ENCODE results near the gene UBN1.
A peak's percentile ranks its signal among the peaks of the same experiment; 100 is the strongest.

UBN1 gene

DNA sequence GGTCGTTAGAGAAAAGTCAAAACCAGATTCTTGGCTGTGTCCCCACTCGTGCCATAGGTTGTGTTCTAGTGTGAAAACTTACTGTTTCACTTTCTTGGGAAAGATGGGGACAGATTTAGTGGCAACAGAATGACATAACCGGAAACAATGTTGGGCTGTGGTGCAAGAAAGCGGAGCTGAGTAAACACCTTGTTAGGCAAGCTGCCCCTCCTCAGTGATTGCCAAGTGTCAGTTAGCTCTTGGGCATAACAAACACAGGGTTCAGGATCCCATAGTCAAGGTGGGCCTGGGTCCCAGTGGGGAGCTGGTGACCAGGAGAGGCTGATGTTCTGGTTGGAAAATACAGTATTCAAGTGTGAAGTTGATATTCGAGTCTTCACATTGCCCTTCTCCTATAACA is 15.4 kb downstream of the UBN1 start:
- TF ChIP-seq ZNF274 (IDR thresholded peaks at IDR 0.05; ENCODE audit: low read depth, low read length), result no peak
- no peak overlapping the region for H3K4me3 ChIP-seq (ENCODE audit: low read length)

DNA sequence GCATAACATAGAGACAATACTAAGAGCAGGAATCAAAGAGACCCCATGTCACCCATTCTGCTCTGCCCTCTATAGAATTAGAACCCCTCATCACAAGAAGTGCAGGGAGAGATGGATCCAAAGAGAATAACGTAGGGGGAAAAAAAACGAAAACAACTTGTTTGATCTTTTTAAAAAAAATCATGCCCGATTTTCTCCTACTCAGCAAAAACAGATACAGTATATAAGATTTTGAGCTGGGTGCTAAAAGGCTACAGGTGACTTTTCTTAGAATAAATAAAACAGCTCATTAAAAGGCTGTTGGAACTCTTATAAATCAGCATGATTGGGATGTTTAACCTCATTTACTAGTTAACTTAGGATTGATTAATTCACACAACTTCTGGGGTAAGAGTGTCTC is 17.4 kb downstream of the UBN1 start:
- H3K4me3 ChIP-seq (ENCODE audit: low read length), result no peak overlapping the region

DNA sequence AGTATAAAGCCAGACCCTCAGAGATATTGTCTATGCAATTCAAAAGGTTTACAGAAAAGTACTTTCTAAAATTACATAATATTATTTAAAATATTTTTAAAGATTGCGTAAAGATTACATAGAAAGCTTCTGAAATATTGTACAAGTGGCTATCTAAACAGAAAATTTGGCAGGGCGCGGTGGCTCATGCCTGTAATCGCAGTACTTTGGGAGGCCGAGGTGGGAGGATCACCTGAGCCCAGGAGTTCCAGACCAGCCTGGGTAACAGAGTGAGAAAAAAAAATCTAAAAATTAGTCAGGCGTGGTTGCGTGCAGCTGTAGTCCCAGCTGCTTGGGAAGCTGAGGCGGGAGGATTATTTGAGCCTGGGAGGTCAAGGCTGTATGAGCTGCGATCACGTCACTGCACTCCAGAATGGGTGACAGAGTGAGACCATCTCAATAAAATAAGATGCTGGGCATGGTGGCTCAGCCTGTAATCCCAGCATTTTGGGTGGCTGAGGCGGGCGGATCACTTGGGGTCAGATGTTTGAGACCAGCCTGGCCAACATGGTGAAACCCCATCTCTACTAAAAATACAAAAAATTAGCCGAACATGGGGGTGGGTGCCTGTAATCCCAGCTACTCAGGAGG is 18.1 kb downstream of the UBN1 start:
- H3K4me3 ChIP-seq (ENCODE audit: low read length), result no peak overlapping the region
- no peak for TF ChIP-seq ZNF274 (IDR thresholded peaks at IDR 0.05; ENCODE audit: low read depth, low read length)

More for the DNA sequence above, 17.4 kb downstream of the UBN1 start:
- no peak for TF ChIP-seq ZNF274 (IDR thresholded peaks at IDR 0.05; ENCODE audit: low read depth, low read length)

DNA sequence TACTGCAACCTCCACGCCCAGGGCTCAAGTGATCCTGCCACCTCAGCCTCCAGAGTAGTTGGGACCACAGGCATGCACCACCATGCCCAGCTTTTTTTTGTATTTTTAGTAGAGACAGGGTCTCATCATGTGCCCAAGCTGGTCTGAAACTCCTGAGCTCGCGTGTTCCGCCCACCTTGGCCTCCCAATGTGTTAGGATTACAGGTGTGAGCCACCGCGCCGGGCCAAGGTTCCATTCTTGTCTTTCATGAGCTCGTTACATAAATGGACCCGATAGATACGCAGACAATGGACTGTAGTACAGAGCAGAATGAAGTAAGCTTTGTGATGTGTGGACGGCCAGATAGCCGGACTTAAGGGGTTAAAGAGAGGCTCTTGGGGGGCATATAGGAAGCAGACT is 19.3 kb downstream of the UBN1 start:
- H3K4me3 ChIP-seq (ENCODE audit: low read length), result no peak overlapping the region
- no peak for TF ChIP-seq ZNF274 (IDR thresholded peaks at IDR 0.05; ENCODE audit: low read depth, low read length)

DNA sequence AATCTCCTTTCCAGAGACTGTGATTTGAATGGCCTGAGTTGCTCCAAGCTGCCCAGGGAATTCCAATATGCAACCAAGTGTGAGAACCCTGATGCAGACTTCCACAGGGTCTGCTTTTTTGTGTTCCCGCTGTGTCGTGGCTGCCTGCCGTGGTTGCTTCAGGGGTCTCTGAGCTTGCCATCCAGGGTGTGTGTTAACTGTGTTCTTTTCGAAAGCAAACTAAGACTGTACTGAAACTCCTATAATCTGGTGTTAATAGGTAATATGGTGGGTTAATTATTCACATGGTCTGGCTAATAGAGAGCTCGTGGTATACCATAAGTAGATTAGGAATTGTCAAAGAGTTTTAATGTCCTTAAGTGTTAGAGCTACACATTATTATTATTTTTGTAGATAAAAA is 20.7 kb downstream of the UBN1 start:
- peak overlapping the region; percentile 32; the same call in 1 of the 2 replicates for H3K4me3 ChIP-seq (ENCODE audit: low read length)
- no peak for TF ChIP-seq ZNF274 (IDR thresholded peaks at IDR 0.05; ENCODE audit: low read depth, low read length)

DNA sequence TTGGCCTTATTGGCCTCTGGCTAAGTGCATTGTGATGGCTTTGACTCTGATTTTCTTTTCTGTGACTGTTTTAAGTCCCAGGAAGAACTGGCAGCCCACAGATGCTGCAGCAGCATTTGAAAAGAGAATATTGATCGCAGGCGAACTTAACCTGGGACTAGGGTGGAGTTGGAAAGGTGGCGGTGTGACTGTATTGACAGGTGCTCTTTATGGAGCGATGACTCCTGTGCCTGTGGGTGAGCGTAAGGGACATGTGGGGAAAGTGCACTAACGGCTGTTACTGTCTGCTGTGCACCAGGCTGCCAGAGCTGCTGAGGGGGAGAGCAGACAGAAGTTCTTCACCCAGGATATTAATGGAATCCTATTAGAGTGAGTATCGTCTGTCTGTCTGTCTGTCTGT is 21.3 kb downstream of the UBN1 start:
- no peak for TF ChIP-seq ZNF274 (IDR thresholded peaks at IDR 0.05; ENCODE audit: low read depth, low read length)
- no peak overlapping the region; the same call in 1 of the 2 replicates for H3K4me3 ChIP-seq (ENCODE audit: low read length)

DNA sequence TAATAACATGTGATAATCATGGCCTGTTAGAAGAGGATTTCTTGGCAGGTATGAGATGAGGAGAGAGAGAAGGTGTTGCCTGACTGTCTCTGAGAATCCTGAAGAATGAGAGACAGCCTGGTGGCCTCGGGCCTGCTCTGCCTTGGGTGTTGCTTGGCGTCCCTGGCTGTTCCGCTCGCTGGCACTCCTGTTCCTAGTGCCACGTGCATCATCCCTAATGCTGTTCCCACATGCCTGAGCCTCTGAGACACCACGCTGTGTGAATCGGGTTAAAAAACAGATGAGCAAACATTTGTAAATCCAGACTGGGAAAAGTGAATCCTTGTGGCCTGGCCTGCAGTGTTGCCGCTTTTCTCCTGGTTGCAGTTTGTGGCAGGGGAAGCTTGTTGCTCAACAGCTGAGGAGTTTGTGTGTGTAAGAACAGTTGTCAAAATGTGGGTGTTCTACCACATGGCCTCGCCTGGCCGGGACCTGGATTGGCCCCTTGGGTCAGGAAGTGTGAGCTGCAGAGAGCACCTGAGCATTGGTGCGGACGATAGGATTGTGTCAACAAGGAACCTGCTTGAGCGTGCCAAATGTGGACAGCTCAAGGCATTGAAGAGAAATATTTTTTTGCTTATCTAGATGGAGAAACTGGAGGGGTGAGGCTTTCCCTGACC is 22.0 kb downstream of the UBN1 start:
- TF ChIP-seq ZNF274 (IDR thresholded peaks at IDR 0.05; ENCODE audit: low read depth, low read length), result no peak
- H3K4me3 ChIP-seq (ENCODE audit: low read length), result no peak overlapping the region

DNA sequence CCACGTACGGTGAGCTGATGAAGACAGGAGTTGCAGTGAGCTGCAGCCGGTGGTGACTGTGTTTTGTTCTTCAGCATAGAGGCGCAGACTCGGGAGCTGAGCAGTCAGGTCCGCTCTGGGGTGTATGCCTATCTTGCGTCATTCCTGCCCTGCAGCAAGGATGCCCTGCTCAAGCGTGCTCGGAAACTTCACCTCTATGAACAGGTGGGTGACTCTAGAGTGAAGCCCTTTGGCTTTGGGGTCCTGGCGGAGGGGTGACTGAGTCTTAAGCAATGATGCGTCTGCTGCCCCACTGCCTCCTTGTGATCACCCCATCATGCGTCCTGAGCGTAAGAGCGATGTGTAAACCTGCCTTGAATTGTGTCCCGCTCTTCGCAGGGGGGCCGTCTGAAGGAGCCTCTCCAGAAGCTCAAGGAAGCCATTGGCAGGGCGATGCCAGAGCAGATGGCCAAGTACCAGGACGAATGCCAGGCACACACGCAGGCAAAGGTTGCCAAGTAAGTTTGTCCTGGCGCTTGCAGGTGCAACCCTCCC is 22.9 kb downstream of the UBN1 start:
- TF ChIP-seq ZNF274 (IDR thresholded peaks at IDR 0.05; ENCODE audit: low read depth, low read length), result no peak
- no peak overlapping the region for H3K4me3 ChIP-seq (ENCODE audit: low read length)

DNA sequence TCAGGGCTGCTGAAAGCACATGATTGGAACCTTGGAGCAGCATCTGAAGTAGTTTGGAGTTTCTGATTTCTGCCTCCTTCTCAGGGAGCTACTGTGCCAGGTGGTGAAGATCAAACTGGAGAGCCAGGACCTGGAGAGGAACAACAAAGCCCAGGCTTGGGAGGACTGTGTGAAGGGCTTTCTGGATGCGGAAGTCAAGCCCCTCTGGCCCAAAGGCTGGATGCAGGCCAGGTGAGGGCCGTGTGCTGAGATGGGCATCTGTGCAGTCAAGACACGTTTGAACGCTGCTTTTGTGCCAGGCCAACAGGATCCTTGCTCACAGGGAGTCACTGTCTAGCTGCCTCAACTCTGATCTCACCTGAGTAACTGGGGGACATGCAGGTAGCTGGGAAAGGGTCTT is 23.8 kb downstream of the UBN1 start:
- no peak overlapping the region for H3K4me3 ChIP-seq (ENCODE audit: low read length)
- no peak for TF ChIP-seq ZNF274 (IDR thresholded peaks at IDR 0.05; ENCODE audit: low read depth, low read length)

DNA sequence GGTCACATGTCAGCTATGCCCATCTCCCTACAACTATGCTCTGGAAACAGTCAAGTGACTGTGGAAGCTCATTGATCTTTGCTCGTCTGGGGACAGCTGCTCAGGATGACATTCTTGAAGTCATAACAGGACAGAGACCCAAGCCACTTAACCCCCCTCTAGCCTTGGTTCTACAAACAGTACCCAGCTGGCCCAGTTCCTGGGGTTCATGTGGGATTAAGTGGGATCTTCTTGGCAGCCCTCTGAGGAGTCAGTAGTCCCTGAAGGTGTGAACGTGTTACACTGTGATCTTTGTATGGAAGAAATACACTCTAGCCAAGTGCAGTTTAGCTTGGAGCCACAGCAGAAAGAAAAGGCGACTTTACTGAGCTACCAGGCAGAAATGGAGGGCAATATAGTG is 25.8 kb downstream of the UBN1 start:
- no peak overlapping the region for H3K4me3 ChIP-seq (ENCODE audit: low read length)
- no peak for TF ChIP-seq ZNF274 (IDR thresholded peaks at IDR 0.05; ENCODE audit: low read depth, low read length)

DNA sequence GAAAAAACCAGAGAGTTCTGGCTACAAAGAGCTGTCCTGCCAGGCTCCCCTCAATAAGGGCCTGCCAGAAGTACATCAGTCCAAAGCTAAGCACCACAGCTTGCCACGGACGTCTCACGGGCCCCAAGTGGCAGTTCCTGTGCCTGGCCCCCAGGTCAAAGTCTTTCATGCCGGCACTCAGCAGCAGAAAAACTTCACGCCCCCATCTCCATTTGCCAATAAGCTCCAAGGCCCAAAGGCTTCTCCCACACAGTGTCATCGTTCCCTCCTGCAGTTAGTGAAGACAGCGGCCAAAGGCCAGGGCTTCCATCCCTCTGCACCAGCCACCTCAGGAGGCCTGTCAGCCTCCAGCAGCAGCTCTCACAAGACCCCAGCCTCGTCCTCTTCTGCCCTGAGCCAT is 27.4 kb downstream of the UBN1 start:
- no peak for TF ChIP-seq ZNF274 (IDR thresholded peaks at IDR 0.05; ENCODE audit: low read depth, low read length)
- no peak overlapping the region for H3K4me3 ChIP-seq (ENCODE audit: low read length)

DNA sequence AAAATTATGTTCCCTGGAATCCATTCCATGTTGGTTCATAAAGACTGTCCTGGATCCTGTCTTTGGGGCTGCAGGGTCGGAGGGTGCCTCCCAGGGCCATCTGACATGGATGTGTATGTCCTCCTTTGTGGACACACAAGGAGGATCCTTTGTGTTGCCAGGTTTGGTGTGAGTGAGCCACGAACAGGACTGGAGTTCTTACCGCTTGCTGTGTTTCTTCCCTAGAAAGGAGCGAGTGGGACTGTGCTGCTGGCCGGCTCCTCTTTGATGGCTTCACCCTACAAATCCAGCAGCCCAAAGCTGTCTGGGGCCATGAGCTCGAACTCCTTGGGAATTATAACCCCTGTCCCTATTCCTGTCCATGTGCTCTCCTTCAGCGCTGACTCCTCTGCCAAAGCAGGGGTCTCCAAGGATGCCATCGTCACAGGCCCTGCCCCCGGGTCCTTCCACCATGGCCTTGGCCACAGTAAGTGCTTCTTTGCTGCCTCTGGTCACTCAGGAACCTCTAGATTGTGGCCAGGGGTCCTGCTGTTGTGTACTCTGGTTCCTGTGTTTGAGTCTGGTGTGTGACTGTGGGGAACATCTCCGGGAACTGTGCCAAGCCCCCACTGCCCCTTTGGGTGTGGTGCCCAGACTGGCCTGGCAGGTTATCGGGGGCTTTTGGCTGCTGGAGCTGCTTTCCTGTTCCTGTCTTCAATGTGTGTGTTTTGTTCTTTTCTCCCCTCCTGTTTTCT is 29.5 kb downstream of the UBN1 start:
- no peak for TF ChIP-seq ZNF274 (IDR thresholded peaks at IDR 0.05; ENCODE audit: low read depth, low read length)
- no peak overlapping the region for H3K4me3 ChIP-seq (ENCODE audit: low read length)

DNA sequence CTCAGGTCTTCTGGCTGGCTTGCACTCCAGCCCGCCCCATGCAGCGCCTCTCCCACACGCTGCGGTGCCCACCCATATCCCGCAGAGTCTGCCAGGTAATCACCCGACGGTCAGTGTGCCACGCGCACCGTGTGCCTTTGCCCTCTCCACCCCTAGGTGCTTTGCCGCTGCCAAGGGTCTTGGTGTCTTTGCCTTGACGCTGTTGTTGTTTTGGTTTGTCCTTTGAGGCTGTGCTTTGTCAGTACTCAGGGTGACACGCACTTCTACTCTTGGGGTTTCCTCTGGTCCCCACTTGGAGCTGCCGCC is 30.1 kb downstream of the UBN1 start:
- TF ChIP-seq ZNF274 (IDR thresholded peaks at IDR 0.05; ENCODE audit: low read depth, low read length), result no peak
- H3K4me3 ChIP-seq (ENCODE audit: low read length), result no peak overlapping the region

DNA sequence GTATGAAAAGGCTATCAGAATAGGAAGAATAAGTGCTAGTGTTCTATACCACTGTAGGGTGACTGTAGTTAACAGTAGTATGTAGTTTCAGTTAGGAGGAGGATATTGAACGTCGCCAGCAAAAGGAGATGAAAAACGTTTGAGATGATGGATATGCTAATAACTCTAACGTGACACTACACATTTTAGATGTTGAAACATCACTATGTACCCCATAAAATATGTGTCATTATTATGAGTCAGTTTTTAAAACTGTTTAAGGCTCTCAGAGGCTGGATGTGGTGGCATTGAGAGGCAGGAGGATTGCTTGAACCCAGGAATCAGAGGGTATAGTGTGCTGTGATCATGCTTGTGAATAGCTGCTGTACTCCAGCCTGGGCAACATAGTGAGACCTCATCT is 31.8 kb downstream of the UBN1 start:
- no peak for TF ChIP-seq ZNF274 (IDR thresholded peaks at IDR 0.05; ENCODE audit: low read depth, low read length)
- no peak overlapping the region for H3K4me3 ChIP-seq (ENCODE audit: low read length)

DNA sequence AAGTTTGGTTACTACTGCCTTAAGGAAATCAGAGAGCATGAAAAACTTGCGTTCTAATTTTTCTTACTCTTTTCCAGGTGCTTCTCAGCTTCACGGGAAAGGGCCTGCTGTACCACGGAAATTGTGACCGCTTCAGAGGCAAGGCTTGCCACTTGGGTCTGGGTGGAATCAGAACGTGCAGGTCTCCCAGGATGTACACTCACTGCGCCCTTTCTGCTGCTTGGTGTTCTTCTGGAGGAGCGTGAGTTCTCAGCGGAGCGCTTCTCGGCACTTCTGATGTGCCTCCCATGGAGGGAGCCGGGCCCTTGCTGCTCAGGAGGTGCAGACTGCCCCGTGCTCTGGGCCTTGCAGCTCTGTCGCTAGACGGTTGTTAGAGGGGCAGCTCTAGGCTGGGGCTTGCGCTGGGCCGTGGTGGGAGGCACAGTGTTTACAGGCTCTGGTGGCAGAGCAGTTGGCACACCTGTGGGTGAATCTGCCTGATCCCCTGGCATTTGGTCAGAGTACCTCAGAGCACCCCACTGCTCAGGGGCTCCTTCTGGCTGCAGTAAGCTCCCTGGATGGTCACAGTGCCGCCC is 32.8 kb downstream of the UBN1 start:
- TF ChIP-seq ZNF274 (IDR thresholded peaks at IDR 0.05; ENCODE audit: low read depth, low read length), result no peak
- H3K4me3 ChIP-seq (ENCODE audit: low read length), result no peak overlapping the region
